ENCODE results near the gene OR4K2. TPM values are rescaled to one million over a fixed set of nuclear protein-coding genes. Genes with fewer than 3 reads are reported as not detected.

OR4K2 gene
- total RNA-seq, 4 donors from 2014 or later, result not detected

DNA sequence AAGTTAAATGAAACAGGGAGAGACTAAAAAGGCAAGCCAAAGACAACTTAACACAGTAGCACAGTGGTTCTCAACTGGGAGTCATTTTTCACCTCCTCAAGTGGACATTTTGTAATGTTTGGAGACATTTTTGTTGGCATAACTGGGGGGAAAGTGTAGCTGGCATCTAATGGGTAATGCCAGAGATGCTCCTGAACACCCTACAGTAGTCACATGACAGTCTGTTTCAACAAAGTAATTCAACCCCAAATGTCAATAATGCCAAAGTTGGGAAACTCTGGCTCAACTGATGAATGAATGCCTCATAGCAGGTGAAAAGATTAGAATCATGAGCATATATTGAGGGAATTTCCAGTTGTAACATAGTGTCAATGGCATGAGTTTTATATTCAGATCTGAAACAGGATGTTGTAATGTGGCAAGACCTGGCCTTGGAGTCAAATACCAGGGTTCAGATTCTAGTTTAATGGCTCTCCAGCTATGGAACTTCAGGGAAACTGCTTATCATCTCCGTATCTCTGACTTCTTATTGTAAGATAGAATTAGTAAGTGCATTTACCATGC, 43.1 kb downstream of the OR4K2 start:
- TF ChIP-seq EP300 (IDR thresholded peaks at IDR 0.05) (no peak), POLR2AphosphoS5 (IDR thresholded peaks at IDR 0.05) (no peak), POLR2A (IDR thresholded peaks at IDR 0.05; ENCODE audit: low read depth) (no peak)
- TF ChIP-seq, protein P1, sequence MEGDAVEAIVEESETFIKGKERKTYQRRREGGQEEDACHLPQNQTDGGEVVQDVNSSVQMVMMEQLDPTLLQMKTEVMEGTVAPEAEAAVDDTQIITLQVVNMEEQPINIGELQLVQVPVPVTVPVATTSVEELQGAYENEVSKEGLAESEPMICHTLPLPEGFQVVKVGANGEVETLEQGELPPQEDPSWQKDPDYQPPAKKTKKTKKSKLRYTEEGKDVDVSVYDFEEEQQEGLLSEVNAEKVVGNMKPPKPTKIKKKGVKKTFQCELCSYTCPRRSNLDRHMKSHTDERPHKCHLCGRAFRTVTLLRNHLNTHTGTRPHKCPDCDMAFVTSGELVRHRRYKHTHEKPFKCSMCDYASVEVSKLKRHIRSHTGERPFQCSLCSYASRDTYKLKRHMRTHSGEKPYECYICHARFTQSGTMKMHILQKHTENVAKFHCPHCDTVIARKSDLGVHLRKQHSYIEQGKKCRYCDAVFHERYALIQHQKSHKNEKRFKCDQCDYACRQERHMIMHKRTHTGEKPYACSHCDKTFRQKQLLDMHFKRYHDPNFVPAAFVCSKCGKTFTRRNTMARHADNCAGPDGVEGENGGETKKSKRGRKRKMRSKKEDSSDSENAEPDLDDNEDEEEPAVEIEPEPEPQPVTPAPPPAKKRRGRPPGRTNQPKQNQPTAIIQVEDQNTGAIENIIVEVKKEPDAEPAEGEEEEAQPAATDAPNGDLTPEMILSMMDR (IDR thresholded peaks at IDR 0.05), result no peak
- WGBS, result 69% methylated on average over 1 of the region's 1 CpG
- no peak overlapping the region for H3K4me3 ChIP-seq

DNA sequence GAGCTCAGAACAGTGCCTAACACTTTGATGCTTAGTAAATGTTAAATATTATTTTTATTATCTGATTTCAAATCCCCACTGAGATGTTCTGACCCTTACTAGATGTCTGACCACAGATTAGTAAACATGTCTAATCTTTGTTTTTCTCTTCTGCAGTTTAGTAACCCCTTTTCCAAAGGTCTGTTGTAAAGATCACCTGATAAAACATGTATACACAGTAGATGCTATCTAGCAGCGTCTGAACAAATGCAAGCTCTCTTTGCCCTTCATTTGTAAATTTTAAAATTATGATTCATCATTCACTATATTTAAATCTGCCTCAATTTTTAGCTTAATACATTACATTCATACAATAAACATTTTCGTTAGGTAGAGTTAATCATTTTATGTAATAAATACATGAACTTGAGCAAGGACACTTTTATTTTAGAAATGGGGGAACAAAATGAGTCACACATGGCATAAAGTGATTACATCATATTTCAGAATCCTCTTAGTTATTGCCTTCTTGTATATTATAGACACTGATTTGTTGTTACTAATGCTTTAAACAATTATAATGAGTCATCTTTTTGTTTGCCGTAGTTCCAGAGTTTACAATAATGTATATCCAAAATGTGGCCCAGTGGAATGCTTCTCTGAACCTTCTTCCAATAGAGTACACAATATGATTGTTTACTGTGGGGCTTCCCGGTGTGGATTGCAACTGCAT, 43.8 kb downstream of the OR4K2 start:
- H3K4me3 ChIP-seq, result no peak overlapping the region
- H3K27ac ChIP-seq (replicated peaks in 1 of 4), result no peak overlapping the region
- no peaks in the 10 kb centered on the region for H3K27me3 ChIP-seq
- no peak for DNase-seq (ENCODE audit: extremely low spot score)
- 52% methylated on average over 4 of the region's 4 CpGs for WGBS
- no peaks in the 10 kb centered on the region for H3K9me3 ChIP-seq
- no peaks in the 10 kb centered on the region for H3K4me1 ChIP-seq
- H3K36me3 ChIP-seq, result no peaks in the 10 kb centered on the region
- TF ChIP-seq, protein P1 (IDR thresholded peaks at IDR 0.05), result no peak
- TF ChIP-seq EP300 (IDR thresholded peaks at IDR 0.05) (no peak), POLR2A (IDR thresholded peaks at IDR 0.05; ENCODE audit: low read depth) (no peak), POLR2AphosphoS5 (IDR thresholded peaks at IDR 0.05) (no peak)
- intact Hi-C loops (cut with DNase I), result no loop called here

More for the DNA sequence above, 43.1 kb downstream of the OR4K2 start:
- DNase-seq (ENCODE audit: extremely low spot score), result no peak
- intact Hi-C loops (cut with DNase I), result no loop called here
- Histone ChIP-seq H3K27ac (replicated peaks in 1 of 4) (no peak overlapping the region), H3K27me3 (no peaks in the 10 kb centered on the region), H3K9me3 (no peaks in the 10 kb centered on the region), H3K4me1 (no peaks in the 10 kb centered on the region), H3K36me3 (no peaks in the 10 kb centered on the region)

DNA sequence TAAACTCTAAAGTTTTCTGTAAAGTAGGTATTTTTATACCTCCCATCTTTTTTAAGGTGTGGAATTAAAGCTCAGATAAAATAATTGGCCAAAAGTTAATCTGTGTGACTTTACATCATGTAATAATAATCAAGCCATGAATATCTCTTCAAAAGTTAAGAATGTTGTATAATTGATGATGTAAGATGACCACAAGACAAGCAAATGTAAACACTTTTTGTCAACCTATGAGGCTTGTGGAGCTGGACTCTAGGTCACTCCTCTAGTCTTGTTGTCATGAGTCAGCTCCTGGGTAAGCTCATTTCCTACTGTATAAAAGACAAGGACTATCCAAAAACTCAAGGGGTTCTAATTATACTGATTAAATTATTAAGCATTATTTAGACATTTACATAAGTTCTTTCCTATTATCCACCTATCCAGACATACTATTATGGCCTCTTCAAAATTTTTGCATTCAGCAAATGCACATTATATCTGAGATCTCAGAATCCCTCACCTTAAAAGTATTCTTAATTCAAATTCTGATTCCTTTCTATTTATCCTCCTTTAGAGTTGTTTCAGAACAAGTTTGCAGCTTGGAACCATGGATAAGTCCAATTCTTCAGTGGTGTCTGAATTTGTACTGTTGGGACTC, 45.2 kb downstream of the OR4K2 start, which contains the start of gene OR4K5:
Gene OR4K5 (plus strand): TSS at position 587 of the 637 bp plus-strand sequence. CDS start 0 bp downstream, at position 587.
- Histone ChIP-seq H3K4me3 (no peak within 1 kb of the TSS), H3K27ac (replicated peaks in 1 of 4) (no peak within 1 kb of the TSS), H3K27me3 (no peaks in the 10 kb centered on the region), H3K4me1 (no peaks in the 10 kb centered on the region), H3K36me3 (no peaks in the 10 kb centered on the region), H3K9me3 (no peaks in the 10 kb centered on the region)
- intact Hi-C loops (cut with DNase I), result no loop called here
- TF ChIP-seq POLR2A (IDR thresholded peaks at IDR 0.05; ENCODE audit: low read depth) (no peak), POLR2AphosphoS5 (IDR thresholded peaks at IDR 0.05) (no peak), EP300 (IDR thresholded peaks at IDR 0.05) (no peak)
- TF ChIP-seq, protein P1 (IDR thresholded peaks at IDR 0.05), result no peak
- DNase-seq (ENCODE audit: extremely low spot score), result no peak

DNA sequence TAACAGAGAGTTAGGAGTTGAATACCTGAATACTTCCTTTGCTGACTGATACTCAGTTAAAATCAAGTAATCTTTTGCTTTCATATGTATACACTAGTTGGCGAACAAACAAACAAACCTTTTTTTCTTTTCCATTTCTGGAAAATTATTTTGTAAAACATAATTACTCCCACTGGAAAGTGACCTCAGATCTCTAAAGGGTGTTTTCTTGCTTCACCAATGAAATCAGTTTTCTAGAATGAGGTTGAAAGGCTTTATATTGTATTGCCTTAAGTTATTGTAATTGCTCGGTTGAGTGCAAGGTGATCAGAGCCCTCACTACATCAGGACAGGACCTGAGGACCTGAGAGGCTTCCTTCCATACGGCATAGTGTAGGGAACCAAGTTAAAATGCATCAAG, 55.7 kb downstream of the OR4K2 start, which contains the start of gene OR4K1:
Gene OR4K1 (plus strand): TSS at position 301 of the 400 bp plus-strand sequence. CDS start 4,750 bp downstream, outside the sequence.
- Histone ChIP-seq H3K9me3 (no peaks in the 10 kb centered on the region), H3K27me3 (no peaks in the 10 kb centered on the region), H3K4me1 (no peaks in the 10 kb centered on the region), H3K4me3 (no peak within 1 kb of the TSS), H3K27ac (replicated peaks in 1 of 4) (no peak within 1 kb of the TSS), H3K36me3 (no peaks in the 10 kb centered on the region)
- intact Hi-C loops (cut with DNase I), result no loop called here
- no peak for DNase-seq (ENCODE audit: extremely low spot score)
- TF ChIP-seq POLR2A (IDR thresholded peaks at IDR 0.05; ENCODE audit: low read depth) (no peak), POLR2AphosphoS5 (IDR thresholded peaks at IDR 0.05) (no peak), EP300 (IDR thresholded peaks at IDR 0.05) (no peak)
- TF ChIP-seq, protein P1 (IDR thresholded peaks at IDR 0.05), result no peak
- 66% methylated on average over 3 of the region's 3 CpGs for WGBS

Other genes with a start within 250 kb of the OR4K2 start
- gene OR11H2, start 161.3 kb upstream of the OR4K2 start, total RNA-seq, result not detected
- not detected for gene OR4Q3, start 131.6 kb upstream of the OR4K2 start, total RNA-seq
- gene OR4M1, start 101.6 kb upstream of the OR4K2 start, total RNA-seq, result not detected
- not detected for gene OR4N2, start 71.4 kb upstream of the OR4K2 start, total RNA-seq
- not detected for gene OR4K5, start 45.5 kb downstream of the OR4K2 start, total RNA-seq
- gene OR4K1, start 55.8 kb downstream of the OR4K2 start, total RNA-seq, result not detected
- gene OR4K15, start 100.4 kb downstream of the OR4K2 start, total RNA-seq, result not detected
- gene OR4Q2, start 127.0 kb downstream of the OR4K2 start, total RNA-seq, result not detected
- not detected for gene OR4K14, start 144.2 kb downstream of the OR4K2 start, total RNA-seq
- gene OR4K13, start 160.9 kb downstream of the OR4K2 start, total RNA-seq, result not detected
- gene OR4L1, start 184.9 kb downstream of the OR4K2 start, total RNA-seq, result not detected
- not detected for gene OR4K17, start 235.6 kb downstream of the OR4K2 start, total RNA-seq